ENCODE results near the gene MRPS6.

MRPS6 gene

DNA sequence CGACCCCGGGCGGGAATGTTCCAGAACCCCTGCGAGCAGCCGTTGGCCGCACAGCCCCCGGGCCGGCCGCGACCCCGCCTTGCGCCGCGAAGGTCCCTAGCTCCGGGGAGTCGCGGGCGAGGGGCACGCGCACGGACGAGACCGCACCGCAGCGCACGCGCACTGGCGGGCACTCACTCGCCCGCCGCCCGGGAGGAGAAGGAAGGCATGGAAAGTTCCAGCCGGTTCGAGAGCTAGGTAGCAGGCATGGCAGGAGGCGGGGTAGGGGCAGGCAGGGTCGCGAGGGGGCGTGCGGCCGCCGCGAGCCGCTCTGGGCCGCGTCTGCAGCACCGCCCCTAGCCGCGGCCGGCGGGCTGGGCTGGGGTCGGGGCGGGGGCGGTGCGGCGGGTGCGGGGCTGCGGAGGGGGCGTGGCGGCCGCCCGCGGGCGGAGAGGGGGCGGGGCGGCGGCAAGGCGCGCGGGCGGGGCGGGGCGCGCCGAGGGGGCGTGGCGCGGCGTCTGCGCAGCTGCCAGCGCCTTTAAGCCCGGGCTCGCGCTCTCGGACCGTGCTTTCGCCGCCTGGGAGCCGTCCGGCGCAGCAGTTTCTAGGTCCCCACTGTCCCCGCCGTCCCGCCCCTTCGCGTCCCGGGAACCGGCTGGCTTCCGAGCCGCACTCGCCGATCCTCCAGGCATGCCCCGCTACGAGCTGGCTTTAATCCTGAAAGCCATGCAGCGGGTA lies at the start of gene MRPS6, which contains the start of gene SLC5A3:
Gene MRPS6, plus strand, starts transcription at position 547 of the 717 bp plus-strand sequence. Its CDS starts 123 bp downstream, at position 670.
Gene SLC5A3, plus strand, starts transcription at position 547 of the 717 bp plus-strand sequence. CDS start 21,621 bp downstream, outside the sequence.
- in situ Hi-C loops (cut with MboI; ENCODE audit: low sequenced_read_pairs): no loop called here

DNA sequence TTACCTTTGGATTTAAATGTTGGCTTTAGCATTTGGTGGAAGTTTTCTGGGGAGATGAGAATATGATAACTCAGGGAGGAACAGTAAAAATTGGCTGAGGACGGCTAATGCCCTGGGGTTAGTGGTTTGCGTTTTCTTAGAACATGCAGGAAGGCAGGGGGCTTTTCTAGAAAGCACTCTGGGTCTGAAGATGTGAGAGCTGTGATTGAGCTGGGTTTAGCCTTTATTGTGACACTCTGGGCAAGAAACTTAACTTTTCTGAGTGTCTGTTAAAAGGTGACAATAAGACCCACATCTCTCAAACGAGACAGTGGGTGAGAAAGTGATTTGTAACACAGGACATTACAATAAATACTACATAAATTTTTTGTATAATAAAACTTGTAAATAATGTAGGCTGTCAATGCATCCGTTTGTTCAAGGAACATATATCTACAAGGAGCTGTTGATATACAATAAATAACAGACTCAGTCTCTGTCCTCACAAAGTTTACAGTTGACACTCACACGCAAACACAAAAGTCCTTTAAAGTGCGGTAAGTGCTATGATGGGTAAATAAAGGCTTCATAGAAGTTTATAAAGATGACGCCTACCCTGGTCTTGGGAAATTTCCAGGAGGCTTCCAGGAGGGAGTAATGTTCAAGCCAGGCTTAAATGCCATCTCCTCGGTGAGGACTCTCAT lies 49.5 kb upstream of the MRPS6 start:
- in situ Hi-C loops (cut with MboI; ENCODE audit: low sequenced_read_pairs): no loop called here

DNA sequence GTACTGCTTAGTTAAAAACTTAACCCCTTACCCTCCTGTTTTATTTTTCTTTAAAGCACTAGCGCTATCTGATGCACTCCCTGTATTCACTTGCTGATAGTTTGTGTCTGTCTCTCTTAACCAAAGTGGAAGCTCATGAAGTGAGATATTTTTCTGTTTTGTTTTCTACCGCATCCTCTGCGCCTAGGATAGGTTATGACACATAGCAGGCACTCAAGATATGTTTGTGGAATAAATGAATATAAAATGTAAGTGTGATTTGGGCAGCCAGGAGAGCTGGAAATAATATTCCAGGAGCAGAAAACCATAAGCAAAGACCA lies 49.0 kb upstream of the MRPS6 start:
- in situ Hi-C loops (cut with MboI; ENCODE audit: low sequenced_read_pairs): no loop called here

DNA sequence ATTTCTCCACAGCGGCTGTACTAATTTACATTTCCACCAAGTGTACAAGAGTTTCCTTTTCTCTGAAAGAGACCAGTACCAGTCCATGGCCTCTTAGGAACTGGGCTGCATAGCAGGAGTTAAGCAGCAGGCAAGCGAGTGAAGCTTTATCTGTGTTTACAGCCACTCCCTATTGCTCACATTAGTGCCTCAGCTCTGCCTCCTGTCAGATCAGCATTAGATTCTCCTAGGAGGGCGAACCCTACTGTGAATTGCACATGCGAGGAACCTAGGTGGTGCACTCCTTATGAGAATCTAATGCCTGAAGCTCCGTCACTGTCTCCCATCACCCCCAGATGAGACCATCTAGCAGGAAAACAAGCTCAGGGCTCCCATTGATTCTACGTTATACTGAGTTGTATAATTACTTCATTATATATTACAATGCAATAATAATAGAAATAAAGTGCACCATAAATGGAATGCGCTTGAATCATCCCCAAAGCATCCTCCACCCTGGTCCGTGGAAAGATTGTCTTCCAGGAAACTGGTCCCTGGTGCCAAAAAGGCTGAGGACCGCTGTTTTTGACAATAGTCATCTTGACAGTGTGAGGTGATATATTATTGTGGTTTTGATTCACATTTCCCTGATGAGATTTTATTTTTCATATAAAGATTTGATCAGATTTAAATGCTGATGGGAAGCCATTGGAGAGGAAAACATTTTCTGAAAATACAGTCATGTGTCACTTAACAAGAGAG lies 45.5 kb upstream of the MRPS6 start:
- in situ Hi-C loops (cut with MboI; ENCODE audit: low sequenced_read_pairs): no loop called here

DNA sequence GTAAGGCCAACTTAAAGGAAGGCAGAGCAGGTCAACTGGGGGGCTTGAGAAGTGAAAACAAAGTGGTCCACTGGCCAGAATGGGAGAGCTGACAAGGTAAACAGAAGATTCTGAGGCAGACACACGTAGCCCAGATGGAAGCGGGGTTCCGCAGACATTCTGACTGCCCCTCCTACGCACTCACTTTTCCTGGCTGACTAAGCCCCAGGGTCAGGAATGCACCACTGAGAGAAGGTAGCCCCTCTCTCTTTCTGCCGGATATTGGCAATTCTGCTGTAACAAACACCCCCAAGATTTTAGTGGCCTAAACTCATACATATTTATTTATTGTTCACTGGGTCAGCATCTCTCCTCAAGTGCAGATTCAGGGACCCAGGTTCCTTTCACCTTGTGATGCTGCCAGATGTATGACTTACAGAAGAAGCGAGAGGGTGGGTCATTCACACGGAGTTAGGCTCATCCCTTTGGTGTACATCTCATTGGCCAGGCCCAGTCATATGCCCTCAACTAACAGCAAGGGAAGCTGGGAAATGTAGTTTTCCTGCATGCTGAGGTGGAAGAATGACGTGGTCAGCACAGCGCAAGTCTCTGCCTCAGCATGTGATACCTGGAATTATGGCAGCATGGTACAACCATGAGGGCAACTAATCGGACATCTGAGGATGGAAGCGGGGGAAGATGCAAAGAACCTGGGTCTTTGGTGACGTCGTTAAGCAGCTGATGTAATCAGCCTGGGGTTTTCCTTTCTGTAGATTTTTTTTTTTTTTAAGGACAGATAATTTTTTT lies 43.4 kb upstream of the MRPS6 start:
- in situ Hi-C loops (cut with MboI; ENCODE audit: low sequenced_read_pairs): no loop called here

DNA sequence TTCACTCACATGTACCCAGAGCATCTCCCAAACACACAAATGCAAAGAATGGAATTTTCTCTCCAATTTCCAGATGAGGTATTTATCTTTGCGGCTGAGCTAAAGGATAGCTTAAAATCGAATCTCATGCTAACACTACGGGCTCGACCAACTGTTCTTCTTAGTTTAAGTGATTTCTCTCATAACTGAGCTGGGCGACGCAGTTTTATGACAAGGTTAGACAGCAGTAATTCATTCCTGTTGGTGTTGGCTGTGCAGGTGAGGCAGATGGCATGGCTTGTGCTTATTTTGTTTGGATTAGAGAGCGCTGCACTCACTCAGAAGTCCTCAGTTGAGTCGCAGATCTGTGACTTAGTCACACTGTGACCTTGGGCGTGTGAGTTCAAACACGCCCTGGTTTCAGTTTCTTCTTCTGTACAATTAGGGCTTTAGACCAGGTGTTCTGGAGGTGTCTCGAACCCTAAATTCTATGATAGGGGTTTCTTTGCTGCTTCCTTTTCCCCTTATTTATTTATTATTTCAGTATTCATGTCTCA lies 41.5 kb upstream of the MRPS6 start:
- in situ Hi-C loops (cut with MboI; ENCODE audit: low sequenced_read_pairs): no loop called here

DNA sequence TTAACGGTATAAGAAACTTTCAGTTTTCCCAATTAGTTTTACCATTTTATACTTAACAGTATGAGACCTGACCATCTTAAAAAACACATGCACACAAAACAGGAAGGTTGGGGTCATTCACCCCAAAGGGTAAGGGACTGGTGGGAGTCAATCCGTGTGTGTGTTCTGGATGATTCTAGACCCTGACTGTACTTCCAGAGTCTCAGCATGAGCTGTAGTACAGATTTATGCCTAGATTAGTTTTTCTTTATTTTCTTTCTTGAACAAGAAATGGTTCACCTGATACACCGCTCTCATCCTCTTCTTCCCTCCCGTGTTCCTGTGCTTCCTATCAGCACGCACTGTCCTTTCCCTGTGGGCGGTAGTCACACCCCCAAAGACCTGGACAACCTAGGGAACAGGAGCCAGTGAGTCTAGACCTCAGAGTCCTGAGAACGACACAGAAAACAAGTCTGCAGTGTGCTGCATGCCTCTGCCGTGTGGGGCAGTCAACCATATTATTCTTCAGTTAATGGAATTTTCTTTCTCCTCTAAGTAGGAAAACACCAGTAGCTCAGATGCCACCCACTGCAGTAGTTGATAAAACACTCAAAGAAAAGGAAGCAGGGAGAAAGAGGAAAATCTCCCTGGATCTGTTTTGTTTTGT lies 38.9 kb upstream of the MRPS6 start:
- in situ Hi-C loops (cut with MboI; ENCODE audit: low sequenced_read_pairs): no loop called here

DNA sequence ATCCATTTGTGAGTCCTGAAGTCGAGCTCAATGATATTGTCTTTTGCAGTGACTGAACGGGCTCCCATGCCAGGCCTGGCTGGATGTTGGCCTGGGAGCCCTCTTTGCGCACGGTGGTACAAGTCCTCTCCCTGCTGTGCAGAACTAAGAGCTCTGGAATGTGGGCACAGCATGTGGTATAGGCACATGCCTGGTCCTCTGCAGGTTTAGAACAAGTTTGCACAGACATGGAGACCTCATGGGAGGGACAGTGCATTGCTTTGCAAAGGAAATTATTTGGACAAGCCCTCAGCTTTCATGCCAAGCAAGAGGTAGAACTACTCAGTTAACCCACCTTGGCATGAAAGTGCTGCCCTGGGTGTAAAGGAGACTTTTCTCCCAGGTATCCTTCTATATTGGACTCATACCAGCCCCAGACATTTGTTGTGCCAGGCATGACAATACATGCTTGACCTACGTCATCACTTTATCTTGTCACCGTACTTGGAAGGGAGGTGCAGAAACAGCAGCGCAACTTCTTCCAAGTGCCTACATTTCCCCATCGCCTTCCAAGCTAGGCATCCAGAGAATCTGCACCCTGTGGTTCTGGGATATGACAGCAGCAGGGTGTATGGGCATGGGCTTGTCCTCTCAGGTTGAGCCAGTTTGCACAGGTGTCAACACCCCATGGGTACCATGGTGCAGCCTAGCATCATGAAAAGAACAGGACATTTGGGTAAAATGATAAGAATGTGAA lies 37.6 kb upstream of the MRPS6 start:
- in situ Hi-C loops (cut with MboI; ENCODE audit: low sequenced_read_pairs): no loop called here

DNA sequence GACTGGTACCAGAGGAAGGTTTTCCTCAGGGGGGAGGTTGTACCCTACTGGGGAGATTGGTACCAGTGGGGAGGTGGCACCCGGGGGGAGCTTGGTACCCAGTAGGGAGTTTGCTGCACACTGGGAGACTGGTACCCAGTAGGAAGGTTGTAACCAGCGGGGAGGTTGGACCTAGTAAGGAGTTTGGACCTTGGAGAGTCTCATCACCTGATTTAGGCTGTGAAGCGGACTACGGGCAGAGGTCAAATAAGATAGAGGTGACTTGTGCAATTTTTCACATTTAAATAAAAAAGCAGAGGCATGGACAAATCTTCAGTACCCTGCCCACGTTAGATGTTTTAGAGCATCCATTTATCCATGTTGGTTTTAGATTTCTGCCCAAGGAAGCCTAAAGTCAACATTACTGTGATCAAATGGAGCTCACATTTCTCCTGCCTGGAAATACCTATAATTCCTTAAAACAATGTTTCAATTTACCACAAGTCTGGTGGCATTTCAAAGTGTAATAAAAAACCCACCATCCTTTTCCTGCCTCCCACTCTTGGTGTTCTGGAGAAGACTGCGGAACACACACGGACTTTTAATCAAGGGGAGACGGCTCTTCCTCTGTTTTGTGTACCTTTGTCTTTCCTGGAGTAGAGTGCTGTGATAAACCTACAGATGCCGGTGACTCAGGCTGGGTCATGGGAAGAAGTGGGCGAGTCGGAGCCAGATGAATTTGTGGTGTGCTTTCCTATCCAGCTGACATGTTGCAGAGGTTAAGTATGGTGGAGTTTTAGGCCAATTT lies 36.2 kb upstream of the MRPS6 start:
- in situ Hi-C loops (cut with MboI; ENCODE audit: low sequenced_read_pairs): no loop called here

DNA sequence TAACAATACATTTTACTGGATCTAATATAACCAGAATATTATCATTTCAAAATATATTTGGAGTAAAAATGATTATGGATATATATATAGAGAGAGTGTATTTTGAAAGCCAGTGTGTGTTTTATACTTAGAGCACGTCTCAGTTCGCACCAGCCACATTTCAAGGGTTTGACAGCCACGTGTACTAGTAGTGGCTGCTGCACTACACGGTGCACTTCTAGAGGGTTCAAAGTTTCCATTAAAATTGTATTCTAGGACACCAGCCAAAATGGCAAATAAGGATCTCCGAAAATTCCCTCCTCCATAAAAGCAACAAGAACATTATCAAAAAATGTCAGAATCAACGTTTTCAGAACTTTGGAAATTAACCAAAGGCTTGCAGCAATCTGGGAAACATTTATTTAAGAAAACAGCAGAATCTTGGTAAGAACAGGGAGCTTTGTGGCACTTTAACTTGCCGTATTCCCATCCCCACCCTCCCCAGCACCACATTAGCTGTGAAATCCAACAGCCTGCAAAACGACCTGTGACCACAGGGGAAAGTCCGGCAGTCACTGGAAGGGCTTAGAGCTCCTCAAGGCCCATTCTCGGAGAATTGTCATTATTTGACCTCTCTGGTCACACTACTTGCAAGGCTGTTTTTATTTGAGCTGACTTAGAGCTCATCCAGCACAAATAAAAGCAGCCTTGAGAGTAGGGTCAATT lies 33.5 kb upstream of the MRPS6 start:
- in situ Hi-C loops (cut with MboI; ENCODE audit: low sequenced_read_pairs): no loop called here

DNA sequence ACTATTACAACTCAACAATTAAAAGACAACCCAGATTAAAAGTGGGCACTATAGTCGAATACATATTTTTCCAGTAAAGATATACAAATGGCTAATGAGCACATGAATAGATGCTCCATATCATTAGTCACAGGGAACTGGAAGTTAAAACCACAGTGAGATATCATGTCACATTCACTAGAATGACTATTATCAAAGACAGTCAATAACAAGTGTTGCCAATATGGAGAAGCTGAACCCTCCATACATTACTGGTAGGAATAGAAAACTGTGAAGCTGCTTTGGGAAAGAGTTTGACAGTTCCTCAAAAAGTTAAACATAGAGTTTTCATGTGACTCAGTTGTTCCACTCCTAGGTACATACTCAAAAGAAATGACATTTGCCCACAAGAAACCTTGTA lies 30.6 kb upstream of the MRPS6 start:
- in situ Hi-C loops (cut with MboI; ENCODE audit: low sequenced_read_pairs): no loop called here

DNA sequence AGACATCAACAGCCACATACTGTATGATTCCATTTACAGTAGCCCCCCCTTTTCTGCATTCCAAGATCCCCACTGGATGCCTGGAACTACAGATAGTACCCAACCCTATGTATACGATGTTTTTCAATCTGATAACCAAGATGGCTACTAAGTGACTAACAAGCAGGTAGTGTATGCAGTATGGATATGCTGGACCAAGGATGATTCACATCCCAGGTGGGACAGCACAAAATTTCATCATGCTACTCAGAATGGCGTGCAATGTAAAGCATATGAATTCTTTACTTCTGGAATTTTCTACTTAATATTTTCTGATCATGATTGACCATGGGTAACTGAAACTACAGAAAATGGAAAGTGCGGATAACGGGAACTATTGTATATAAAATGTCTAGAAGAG lies 30.0 kb upstream of the MRPS6 start:
- in situ Hi-C loops (cut with MboI; ENCODE audit: low sequenced_read_pairs): no loop called here

DNA sequence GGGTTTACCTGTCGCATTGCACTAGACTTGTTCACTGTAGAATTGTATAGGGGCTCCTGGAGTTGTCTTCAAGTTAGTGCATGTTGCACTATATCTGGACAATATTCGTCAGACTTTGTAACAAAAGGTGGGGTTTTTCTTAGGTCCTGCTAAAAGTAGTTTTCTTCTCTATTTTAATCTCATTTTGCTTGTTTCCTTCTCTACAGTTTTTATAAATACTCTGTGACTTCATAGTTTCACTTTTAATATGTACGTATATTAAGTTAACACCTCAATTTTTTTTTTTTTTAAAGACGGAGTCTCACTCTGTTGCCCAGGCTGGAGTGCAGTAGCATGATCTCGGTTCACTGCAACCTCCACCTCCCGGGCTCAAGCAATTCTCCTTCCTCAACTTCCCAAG lies 26.5 kb upstream of the MRPS6 start:
- in situ Hi-C loops (cut with MboI; ENCODE audit: low sequenced_read_pairs): no loop called here

DNA sequence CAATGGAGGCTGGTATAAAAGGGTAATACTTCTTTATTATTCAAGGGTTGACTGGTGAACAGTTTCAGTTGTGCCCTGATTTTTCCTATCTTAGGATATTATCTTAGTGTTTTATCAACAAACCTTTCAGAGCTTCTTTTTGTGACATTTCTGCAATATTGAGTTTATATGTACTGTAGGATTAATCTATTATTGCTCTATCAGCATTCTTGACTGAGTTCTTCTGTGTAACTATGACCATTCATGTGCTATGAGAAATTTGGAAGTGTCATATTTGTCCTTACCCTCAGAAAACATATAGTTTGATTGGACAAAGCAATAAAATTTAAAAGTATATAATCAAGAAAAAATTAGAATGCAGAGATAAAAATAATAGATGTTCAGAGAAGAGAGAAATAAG lies 25.5 kb upstream of the MRPS6 start:
- in situ Hi-C loops (cut with MboI; ENCODE audit: low sequenced_read_pairs): no loop called here

DNA sequence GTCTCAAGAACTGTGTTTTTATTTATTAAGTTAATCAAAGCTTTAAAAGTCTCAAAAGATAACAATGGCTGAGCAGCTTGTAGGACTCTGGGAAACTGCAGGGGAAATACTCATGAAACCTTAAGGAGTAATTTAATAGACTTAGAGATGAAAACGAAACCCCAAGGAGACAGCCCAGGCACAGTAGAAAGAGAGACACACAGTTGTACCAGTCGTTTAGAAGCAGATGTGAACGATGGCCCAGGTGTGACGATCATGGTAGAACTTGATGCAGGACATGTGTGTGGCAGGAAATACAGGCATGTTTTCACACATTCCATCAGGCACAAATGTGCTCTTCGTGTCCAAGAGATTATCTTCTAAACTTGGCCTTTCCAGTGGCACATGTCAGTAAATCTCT lies 21.2 kb upstream of the MRPS6 start:
- in situ Hi-C loops (cut with MboI; ENCODE audit: low sequenced_read_pairs): no loop called here

DNA sequence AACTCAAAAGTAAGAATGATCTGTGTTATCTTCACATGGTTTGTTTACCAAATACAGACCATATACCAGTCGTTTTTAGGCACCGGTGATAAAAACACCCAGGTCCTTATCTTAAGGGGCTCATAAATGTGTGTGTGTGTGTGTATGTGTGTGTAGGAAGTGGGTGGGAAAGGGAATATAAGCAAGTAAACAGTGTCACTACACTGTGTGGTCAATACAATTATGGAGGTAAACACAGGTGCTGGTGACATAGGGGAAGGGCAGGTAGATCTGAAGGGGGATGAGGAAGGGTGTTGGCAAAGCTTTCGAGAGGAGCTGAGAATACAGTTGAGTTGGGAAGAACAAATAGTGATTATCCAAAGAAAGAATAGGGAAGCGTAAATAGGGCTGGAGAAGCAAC lies 19.1 kb upstream of the MRPS6 start:
- in situ Hi-C loops (cut with MboI; ENCODE audit: low sequenced_read_pairs): no loop called here

DNA sequence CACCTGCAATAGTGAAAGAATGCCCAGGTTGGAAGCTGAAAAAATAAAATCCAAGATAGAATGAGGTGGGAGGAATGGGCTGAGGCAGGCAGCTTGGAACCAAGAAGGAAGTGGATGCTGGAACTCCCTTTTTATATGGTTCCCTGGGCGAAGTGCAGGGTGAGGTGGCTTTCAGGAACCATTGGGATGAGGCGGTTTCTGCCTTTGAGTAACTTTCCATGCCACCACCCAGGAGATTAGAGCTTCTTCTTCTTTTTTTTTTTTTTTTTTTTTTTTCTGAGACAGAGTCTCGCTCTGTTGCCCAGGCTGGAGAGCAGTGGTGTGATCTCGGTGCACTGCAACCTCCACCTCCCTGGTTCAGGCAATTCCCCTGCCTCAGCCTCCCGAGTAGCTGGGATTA lies 17.8 kb upstream of the MRPS6 start:
- in situ Hi-C loops (cut with MboI; ENCODE audit: low sequenced_read_pairs): no loop called here

DNA sequence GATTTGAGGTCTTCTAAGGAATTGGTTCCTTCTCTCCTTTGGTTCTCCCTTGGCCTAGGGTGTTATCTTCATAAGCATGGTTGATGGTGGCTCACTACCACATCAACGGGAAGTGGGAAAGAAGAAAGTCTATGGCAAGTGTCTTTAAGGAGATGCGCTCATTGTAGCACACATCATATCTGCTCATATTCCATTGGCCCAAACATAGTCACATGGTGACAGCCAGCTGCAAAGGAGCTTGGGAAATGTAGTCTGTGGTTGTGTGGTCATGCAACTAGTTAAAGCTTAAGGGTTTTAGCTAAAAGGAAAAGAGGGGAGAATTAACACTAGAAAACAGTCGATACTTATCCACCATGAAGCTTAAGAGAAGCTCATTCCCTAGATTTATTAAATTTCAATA lies 11.4 kb upstream of the MRPS6 start:
- in situ Hi-C loops (cut with MboI; ENCODE audit: low sequenced_read_pairs): no loop called here
